Uterus (tissue), 4 donors: ENCODE measurements around the gene RSAD2. TPM values are rescaled to one million over a fixed set of nuclear protein-coding genes. Genes with fewer than 3 reads are reported as not detected.

Experiments used
- DNase-seq, 2 donors: peaks; one replicate each; pipeline ENCODE4 v3.0.0-alpha.2; 2019 to 2020
- H3K27ac ChIP-seq, 2 donors: fragments of 200-600 bp; sonication (generic); 1 replicate in 1 of 2; 2 replicates in 1 of 2; pipeline ENCODE4 v1.5.1; 2016 to 2018
- H3K27me3 ChIP-seq, 2 donors: fragments of 200-600 bp; sonication (generic); one replicate each; pipeline ENCODE4 v1.5.1; 2018 to 2019; ENCODE audit warnings: control low read depth in 1 of 2
- H3K36me3 ChIP-seq, 2 donors: fragments of 200-600 bp; sonication (generic); one replicate each; pipeline ENCODE4 v1.5.1; 2019; ENCODE audit warnings: control low read depth in 1 of 2
- H3K4me1 ChIP-seq, 2 donors: fragments of 200-600 bp; sonication (generic); one replicate each; pipeline ENCODE4 v1.5.1; 2018 to 2019; ENCODE audit warnings: control low read depth in 1 of 2
- H3K4me3 ChIP-seq, 2 donors: fragments of 200-600 bp; sonication (generic); 1 replicate in 1 of 2; 2 replicates in 1 of 2; pipeline ENCODE4 v1.5.1; 2018 to 2019; ENCODE audit warnings: mild to moderate bottlenecking in 1 of 2
- H3K9me3 ChIP-seq, 2 donors: fragments of 200-600 bp; sonication (generic); one replicate each; pipeline ENCODE4 v1.5.1; 2019; ENCODE audit warnings: control low read depth in 1 of 2
- CTCF ChIP-seq, 4 experiments: fragments of 200-600 bp in 2 of 4; fragments of 450-650 bp in 2 of 4; sonication (generic) in 2 of 4; IDR thresholded peaks; one replicate each; pipeline ENCODE4 v1.5.1; 2016 to 2019; ENCODE audit warnings: antibody characterized with exemption in 4 of 4, mild to moderate bottlenecking in 2 of 4, moderate library complexity in 1 of 4
- POLR2A ChIP-seq, 2 donors: fragments of 450-650 bp; IDR thresholded peaks; one replicate each; pipeline ENCODE4 v1.6.1; 2016; ENCODE audit warnings: antibody characterized with exemption in 2 of 2, mild to moderate bottlenecking in 1 of 2, moderate library complexity in 1 of 2
- intact Hi-C: fragments of 100-400 bp; cut with DNase I; formaldehyde crosslinking; loops from one replicate; pipeline ENCODE4 v1.15.1; 2023; ENCODE audit warnings: low total_unique reads
- total RNA-seq, 4 donors: library from RNA; depleted of rRNA in 3 of 4; stranded (reverse); fragments of >200 nt in 3 of 4; gene quantifications; one replicate each; pipeline versions ENCODE4 v1.1.0 to v1.2.4, GENCODE V29; 2014 to 2023
- donor health status: DM: yes; HTN: yes; CAD: no.

RSAD2 gene
- total RNA-seq, 4 donors from 2014 or later = 0.29 to 14.7 (median 6.3) TPM

DNA sequence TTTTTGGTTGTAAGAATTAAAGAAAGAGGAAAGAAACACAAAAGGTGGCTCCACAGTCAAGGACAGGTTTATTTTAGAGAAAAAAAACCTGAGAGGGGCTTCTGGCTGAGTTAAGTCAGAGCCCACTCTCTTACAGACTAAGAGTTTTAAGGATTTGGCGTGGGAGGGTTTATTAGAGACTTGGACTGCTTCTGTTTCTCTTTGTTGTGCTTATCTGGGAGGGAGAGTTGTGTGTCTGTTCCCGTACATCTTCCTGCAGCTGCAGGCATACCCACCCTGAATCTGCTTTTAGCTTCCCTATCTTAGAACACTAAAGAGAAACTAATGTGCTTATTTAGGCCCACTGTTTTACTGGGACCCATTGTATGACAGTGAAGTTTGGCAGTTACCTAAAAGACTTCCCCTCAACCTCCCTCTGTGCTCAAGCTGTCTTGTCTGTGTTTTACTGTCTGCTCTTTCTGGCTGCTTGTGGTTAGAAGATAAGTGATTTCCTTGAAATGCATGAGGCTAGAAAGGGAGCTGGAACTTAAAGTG is 2.7 kb downstream of the RSAD2 start:
- intact Hi-C loops = no loop called here
- Histone ChIP-seq H3K4me3 (no peak overlapping the region), H3K9me3 (no peaks in the 10 kb centered on the region), H3K27me3 (no peaks in the 10 kb centered on the region), H3K4me1 (no peaks in the 10 kb centered on the region), H3K36me3 (no peaks in the 10 kb centered on the region), H3K27ac (no peak overlapping the region)
- DNase-seq = no peak
- TF ChIP-seq CTCF (IDR thresholded peaks at IDR 0.05) (no peak), POLR2A (IDR thresholded peaks at IDR 0.05) (no peak)

DNA sequence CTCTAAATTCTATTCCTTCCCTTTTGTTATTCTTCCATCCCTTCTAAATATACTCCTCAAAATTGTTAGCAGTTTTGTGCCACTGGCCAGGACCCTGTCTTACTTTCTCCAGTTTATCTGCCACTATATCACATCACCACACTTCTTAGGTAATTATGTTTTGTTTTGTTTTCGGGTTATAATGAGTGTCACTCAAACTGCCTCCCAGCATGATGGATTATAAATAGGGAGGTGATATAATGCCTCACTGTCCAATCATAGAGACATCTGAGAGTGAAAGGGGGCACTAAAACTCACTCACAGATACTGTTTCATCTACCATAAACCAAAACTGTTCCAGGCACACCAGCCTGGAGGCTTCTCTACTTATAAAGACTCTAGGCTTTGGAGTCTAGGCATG is 3.5 kb downstream of the RSAD2 start:
- Histone ChIP-seq H3K36me3 (no peaks in the 10 kb centered on the region), H3K27me3 (no peaks in the 10 kb centered on the region), H3K27ac (no peak overlapping the region), H3K4me1 (no peaks in the 10 kb centered on the region), H3K9me3 (no peaks in the 10 kb centered on the region), H3K4me3 (no peak overlapping the region)
- TF ChIP-seq POLR2A (IDR thresholded peaks at IDR 0.05) (no peak), CTCF (IDR thresholded peaks at IDR 0.05) (no peak)
- intact Hi-C loops = no loop called here
- DNase-seq = no peak

DNA sequence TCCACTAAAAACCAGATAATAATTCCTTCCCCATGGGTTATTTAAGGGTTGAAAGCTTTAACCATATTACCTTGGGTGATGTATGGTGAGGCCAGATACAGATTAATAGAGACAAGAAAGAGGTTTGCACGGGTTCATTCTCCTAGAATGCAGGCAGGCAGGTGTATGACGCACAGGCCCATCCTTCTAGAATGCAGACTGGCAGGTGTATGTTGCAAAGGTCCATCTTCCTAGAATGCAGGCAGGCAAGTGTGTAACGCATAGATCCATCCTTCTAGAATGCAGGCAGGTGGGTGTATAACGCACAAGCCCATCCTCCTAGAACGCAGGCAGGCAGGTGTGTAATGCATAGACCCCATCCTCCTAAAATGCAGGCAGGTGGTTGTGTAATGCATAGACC is 3.9 kb downstream of the RSAD2 start:
- H3K4me1 ChIP-seq = no peaks in the 10 kb centered on the region
- H3K9me3 ChIP-seq = no peaks in the 10 kb centered on the region
- no peak overlapping the region for H3K4me3 ChIP-seq
- TF ChIP-seq CTCF (IDR thresholded peaks at IDR 0.05) = no peak
- no peak for TF ChIP-seq POLR2A (IDR thresholded peaks at IDR 0.05)
- no peak overlapping the region for H3K27ac ChIP-seq
- intact Hi-C loops = no loop called here
- DNase-seq = no peak
- no peaks in the 10 kb centered on the region for H3K36me3 ChIP-seq
- H3K27me3 ChIP-seq = no peaks in the 10 kb centered on the region

- intact Hi-C loops = no loop called here
- no peaks in the 10 kb centered on the region for H3K36me3 ChIP-seq
- TF ChIP-seq POLR2A (IDR thresholded peaks at IDR 0.05) (no peak), CTCF (IDR thresholded peaks at IDR 0.05) (no peak)
- no peak for DNase-seq
- no peak overlapping the region for H3K27ac ChIP-seq
- no peaks in the 10 kb centered on the region for H3K4me1 ChIP-seq
- H3K9me3 ChIP-seq = no peaks in the 10 kb centered on the region
- H3K4me3 ChIP-seq = no peak overlapping the region
- H3K27me3 ChIP-seq = no peaks in the 10 kb centered on the region
Measured at GRCh38 chr2:6883448-6884122, 6.0 kb downstream of the RSAD2 start.

DNA sequence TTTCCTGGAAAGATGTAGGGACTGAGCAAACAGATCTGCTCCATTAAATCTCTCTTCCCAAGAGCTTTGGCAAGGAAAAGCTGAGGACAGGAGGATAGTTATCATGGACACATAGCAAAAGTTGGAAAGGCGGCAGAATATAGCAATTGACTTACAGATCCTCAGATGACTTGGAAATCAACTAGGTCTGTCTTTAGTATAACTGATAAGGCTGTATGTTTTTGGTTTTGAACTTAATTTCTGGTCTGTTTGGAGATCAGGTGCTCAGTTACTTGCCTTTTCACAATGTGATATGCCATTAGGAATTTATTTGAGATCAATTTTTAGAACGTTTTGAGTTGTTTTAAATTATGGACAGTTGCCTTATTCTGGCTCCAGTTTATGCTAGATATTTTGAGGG is 8.0 kb downstream of the RSAD2 start:
- no peak for TF ChIP-seq CTCF (IDR thresholded peaks at IDR 0.05)
- no peak for TF ChIP-seq POLR2A (IDR thresholded peaks at IDR 0.05)
- no peak for DNase-seq
- H3K36me3 ChIP-seq = no peaks in the 10 kb centered on the region
- no peaks in the 10 kb centered on the region for H3K27me3 ChIP-seq
- H3K4me1 ChIP-seq = no peaks in the 10 kb centered on the region
- intact Hi-C loops = no loop called here
- H3K4me3 ChIP-seq = no peak overlapping the region
- H3K27ac ChIP-seq = no peak overlapping the region
- no peaks in the 10 kb centered on the region for H3K9me3 ChIP-seq
